K562 (cell line): ENCODE data around the gene AHNAK. TPM values are rescaled to one million over a fixed set of nuclear protein-coding genes. Genes with fewer than 3 reads are reported as not detected.

ENCODE experiments used
- CCAR2 ChIP-seq: fragments of 200-400 bp; formaldehyde crosslinking; IDR thresholded peaks from 2 replicates; pipeline ENCODE4 v1.6.1; 2017; ENCODE audit warnings: mild to moderate bottlenecking, low read depth, low read length
- DEAF1 ChIP-seq: fragments of 450-650 bp; formaldehyde crosslinking; IDR thresholded peaks from 2 replicates; pipeline ENCODE4 v1.4.0; 2020; ENCODE audit warnings: mild to moderate bottlenecking, moderate library complexity
- JUND ChIP-seq, 2 experiments: IDR thresholded peaks; 2 replicates in 1 of 2; 3 replicates in 1 of 2; pipeline ENCODE4 v1.6.1; 2011; ENCODE audit warnings: borderline replicate concordance in 2 of 2, low read depth in 2 of 2, low read length in 2 of 2, improper control_type of control experiment in 1 of 2, missing biosample characterization in 1 of 2, missing genetic modification characterization in 1 of 2, missing genetic modification reagents in 1 of 2
- KHSRP ChIP-seq: fragments of 450-650 bp; IDR thresholded peaks from 2 replicates; pipeline ENCODE4 v1.6.1; 2017
- NBN ChIP-seq: fragments of 450-650 bp; IDR thresholded peaks from 2 replicates; pipeline ENCODE4 v1.6.1; 2016; ENCODE audit warnings: low read depth, mild to moderate bottlenecking
- NFATC3 ChIP-seq: fragments of 450-650 bp; IDR thresholded peaks from 2 replicates; pipeline ENCODE4 v1.6.1; 2017; ENCODE audit warnings: mild to moderate bottlenecking
- NFE2 ChIP-seq: IDR thresholded peaks from 2 replicates; pipeline ENCODE4 v1.6.1; 2014; ENCODE audit warnings: antibody characterized with exemption, low read depth
- NFRKB ChIP-seq: fragments of 450-650 bp; IDR thresholded peaks from 2 replicates; pipeline ENCODE4 v1.6.1; 2016; ENCODE audit warnings: low read depth
- NR2C2 ChIP-seq, 2 experiments: fragments of 200-800 bp in 1 of 2; sonication (Bioruptor generic) in 1 of 2; sonication (generic) in 1 of 2; formaldehyde crosslinking in 1 of 2; IDR thresholded peaks; 2 replicates each; pipeline versions ENCODE4 v1.6.1 to v1.8.0; 2016 to 2022; ENCODE audit warnings: mild to moderate bottlenecking in 1 of 2, missing compliant biosample characterization in 1 of 2, missing genetic modification characterization in 1 of 2, missing genetic modification reagents in 1 of 2
- PRDM10 ChIP-seq: fragments of 450-650 bp; IDR thresholded peaks from 2 replicates; pipeline ENCODE4 v1.6.1; 2018; ENCODE audit not compliant: partially characterized antibody
- PTRF ChIP-seq: fragments of 450-650 bp; IDR thresholded peaks from 2 replicates; pipeline ENCODE4 v1.6.1; 2016; ENCODE audit warnings: mild to moderate bottlenecking, missing genetic modification characterization, missing compliant biosample characterization
- RBM25 ChIP-seq: fragments of 200-400 bp; formaldehyde crosslinking; IDR thresholded peaks from 2 replicates; pipeline ENCODE4 v1.6.1; 2018; ENCODE audit warnings: low read length, low read depth, moderate library complexity; ENCODE audit not compliant: severe bottlenecking
- RNF219 ChIP-seq: fragments of 250-450 bp; sonication (Bioruptor Pico); IDR thresholded peaks from 2 replicates; pipeline ENCODE4 v1.5.0; 2022; ENCODE audit warnings: mild to moderate bottlenecking
- SMARCA4 ChIP-seq: fragments of 450-650 bp; IDR thresholded peaks from 2 replicates; pipeline ENCODE4 v1.6.1; 2016
- SMARCE1 ChIP-seq: fragments of 450-650 bp; IDR thresholded peaks from 2 replicates; pipeline ENCODE4 v1.7.1; 2016; ENCODE audit warnings: mild to moderate bottlenecking
- SOX6 ChIP-seq: fragments of 450-650 bp; IDR thresholded peaks from 2 replicates; pipeline ENCODE4 v1.6.1; 2014; ENCODE audit warnings: mild to moderate bottlenecking
- TARDBP ChIP-seq: fragments of 450-650 bp; IDR thresholded peaks from 2 replicates; pipeline ENCODE4 v1.6.1; 2016
- ZBTB2 ChIP-seq: fragments of 450-650 bp; IDR thresholded peaks from 2 replicates; pipeline ENCODE4 v1.6.1; 2016; ENCODE audit warnings: antibody characterized with exemption
- ZNF184 ChIP-seq: sonication (generic); formaldehyde crosslinking; IDR thresholded peaks from 2 replicates; pipeline ENCODE4 v1.5.0; 2020; ENCODE audit warnings: missing genetic modification reagents
- ZNF316 ChIP-seq: fragments of 450-650 bp; IDR thresholded peaks from 2 replicates; pipeline ENCODE4 v1.6.1; 2016
- polyA plus RNA-seq, 8 experiments: library from polyadenylated mRNA; depleted of rRNA in 4 of 8; stranded (reverse) in 5 of 8; unstranded in 3 of 8; fragments of >200 nt; fragmentation: Nextera tagmentation in 2 of 8; fragmentation: Illumina TruSeq in 1 of 8; extraction: Ambion mirVana in 2 of 8; extraction: Trizol in 1 of 8; gene quantifications; 2 replicates each; pipeline versions ENCODE4 v1.2.1 to v1.2.3, GENCODE V29; 2011 to 2014; ENCODE audit warnings: inconsistent platforms in 1 of 8, missing spikeins in 1 of 8
- total RNA-seq, 7 experiments: library from RNA; depleted of rRNA in 6 of 7; stranded (reverse); fragments of >200 nt in 6 of 7; fragmentation: Illumina TruSeq in 2 of 7; extraction: Trizol in 2 of 7; gene quantifications; 2 replicates each; pipeline versions ENCODE4 v1.2.1 to v1.2.3, GENCODE V29; 2011 to 2021; ENCODE audit warnings: low replicate concordance in 1 of 7

AHNAK gene
- total and polyA plus RNA-seq, 9 of the 15 experiments (the other 6 are each of a cell fraction or from before 2014, with no cell fraction given): 1.5 to 89.7 (median 45.0) TPM

- no peak for TF ChIP-seq RBM25
- TF ChIP-seq PRDM10: peak; percentile 96
- peak; percentile 73; the same call in 1 of the 2 replicates for TF ChIP-seq NBN
- peak; percentile 69; the same call in 1 of the 2 replicates for TF ChIP-seq JUND (IDR thresholded peaks at IDR 0.05; ENCODE audit: borderline replicate concordance, low read depth, low read length)
- TF ChIP-seq JUND (tag; IDR thresholded peaks at IDR 0.05; ENCODE audit: borderline replicate concordance, low read depth, low read length): peak; percentile 35; the same call in 1 of the 3 replicates
- peak; percentile 86 for TF ChIP-seq SMARCA4
- peak; percentile 98 for TF ChIP-seq NFE2
- no peak for TF ChIP-seq CCAR2
- TF ChIP-seq SMARCE1: peak; percentile 77
- TF ChIP-seq DEAF1 (CRISPR knock-in tag): 0 out of 2 replicates have a peak, but pooled peaks have one; percentile 18
- peak; percentile 99 for TF ChIP-seq ZNF316
- no peak for TF ChIP-seq ZBTB2
- peak; percentile 45; the same call in 1 of the 2 replicates for TF ChIP-seq SOX6
- 0 out of 2 replicates have a peak, but pooled peaks have one; percentile 56 for TF ChIP-seq TARDBP
- no peak for TF ChIP-seq NR2C2 (CRISPR knock-in tag; IDR thresholded peaks at IDR 0.05)
- TF ChIP-seq NR2C2 (tag; IDR thresholded peaks at IDR 0.05): 0 out of 2 replicates have a peak, but pooled peaks have one; percentile 14
- 0 out of 2 replicates have a peak, but pooled peaks have one; percentile 41 for TF ChIP-seq NFRKB
- TF ChIP-seq KHSRP: no peak
- no peak for TF ChIP-seq ZNF184 (CRISPR knock-in tag)
- TF ChIP-seq PTRF (tag): no peak
- TF ChIP-seq NFATC3: no peak
- no peak for TF ChIP-seq RNF219 (CRISPR knock-in tag)
These were observed 88.2 kb downstream of the AHNAK start (continued) for GRCh38 chr11:62458212-62459002.
